NOMO-1 treated with dmso at 0.1 percent for 144 hours (cell line): ENCODE data around the gene FANCF.

Source experiments
- DNase-seq: peaks from one replicate; lab custom pipeline; 2025; ENCODE audit not compliant: unreplicated experiment; lab: John Stamatoyannopoulos, UW

The FANCF gene

GRCh38 chr11:22626573-22627239, 1.1 kb upstream of the FANCF start:
- DNase-seq: no peak

GRCh38 chr11:22624742-22625447, 728 bp downstream of the FANCF start:
- DNase-seq: peak; percentile 36

- DNase-seq: no peak
Measured at GRCh38 chr11:22617868-22618267, 7.8 kb downstream of the FANCF start.

GRCh38 chr11:22603933-22604332, 21.7 kb downstream of the FANCF start:
- no peak for DNase-seq

- no peak for DNase-seq
Measured at GRCh38 chr11:22602504-22602903, 23.1 kb downstream of the FANCF start.

- DNase-seq: no peak
Measured at GRCh38 chr11:22599458-22599857, 26.2 kb downstream of the FANCF start.

GRCh38 chr11:22597062-22597461, 28.6 kb downstream of the FANCF start:
- DNase-seq: no peak

- DNase-seq: no peak
Measured at GRCh38 chr11:22584976-22585375, 40.6 kb downstream of the FANCF start.

GRCh38 chr11:22583963-22584492, 41.6 kb downstream of the FANCF start:
- no peak for DNase-seq

- no peak for DNase-seq
Measured at GRCh38 chr11:22582151-22582410, 43.5 kb downstream of the FANCF start.

- no peak for DNase-seq
Measured at GRCh38 chr11:22581354-22582150, 44.1 kb downstream of the FANCF start.

GRCh38 chr11:22577854-22578253, 47.8 kb downstream of the FANCF start:
- DNase-seq: no peak
